GM21360 (cell line): Measurements from ENCODE around the gene GNA12.

Experiments
- ATAC-seq: cut with Tn5 transposase; IDR thresholded peaks from one replicate; pipeline ENCODE4 v1.9.1; 2021; ENCODE audit warnings: mild to moderate bottlenecking, moderate library complexity; ENCODE audit not compliant: unreplicated experiment

GNA12 gene, protein sequence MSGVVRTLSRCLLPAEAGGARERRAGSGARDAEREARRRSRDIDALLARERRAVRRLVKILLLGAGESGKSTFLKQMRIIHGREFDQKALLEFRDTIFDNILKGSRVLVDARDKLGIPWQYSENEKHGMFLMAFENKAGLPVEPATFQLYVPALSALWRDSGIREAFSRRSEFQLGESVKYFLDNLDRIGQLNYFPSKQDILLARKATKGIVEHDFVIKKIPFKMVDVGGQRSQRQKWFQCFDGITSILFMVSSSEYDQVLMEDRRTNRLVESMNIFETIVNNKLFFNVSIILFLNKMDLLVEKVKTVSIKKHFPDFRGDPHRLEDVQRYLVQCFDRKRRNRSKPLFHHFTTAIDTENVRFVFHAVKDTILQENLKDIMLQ

DNA sequence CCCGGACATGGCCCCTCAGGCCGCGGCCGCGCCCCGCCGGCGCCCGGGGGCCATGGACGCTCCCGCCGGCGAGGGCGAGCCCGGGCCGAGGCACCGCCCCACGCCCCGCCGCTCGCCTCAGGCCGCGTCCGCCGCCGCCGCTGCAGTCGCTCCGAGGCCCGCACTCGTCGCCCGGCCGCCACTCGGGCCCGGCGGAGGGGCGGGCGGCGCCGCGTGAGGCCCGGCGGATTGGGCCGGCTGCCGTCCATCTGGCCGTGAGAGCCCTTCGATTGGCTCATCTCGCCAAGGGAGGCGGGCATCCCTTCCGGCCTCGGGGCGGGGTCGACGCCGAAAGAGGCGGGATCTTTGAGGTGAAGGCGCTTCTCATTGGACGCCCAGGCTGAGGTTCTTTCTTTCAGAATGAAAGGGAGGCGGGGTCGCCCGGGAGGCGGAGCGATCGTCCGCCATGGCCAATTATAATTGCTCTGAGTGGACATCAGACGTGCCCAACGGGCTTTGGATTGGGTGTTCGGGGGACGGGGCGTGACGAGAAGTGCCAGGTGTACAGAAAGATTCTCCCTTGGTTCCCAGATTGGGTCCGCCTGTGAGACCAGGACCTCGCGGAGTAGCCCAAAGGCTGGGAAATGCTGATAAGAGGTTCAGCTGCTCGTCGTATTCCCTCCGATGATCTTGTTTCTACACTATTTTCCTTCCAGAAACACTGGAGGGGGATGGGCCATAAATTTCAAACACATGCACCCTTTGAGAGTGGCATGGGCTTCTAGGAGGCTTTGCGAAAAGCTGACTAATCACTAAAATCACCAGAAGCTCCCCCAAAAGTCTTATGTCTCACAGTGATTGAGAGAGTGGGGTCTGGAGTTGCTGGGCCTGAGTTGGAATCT, at the start of gene GNA12:
Gene GNA12, minus strand, starts transcription at position 156 of the 881 bp plus-strand sequence. Its CDS starts 147 bp downstream, at position 9.
- peak; percentile 95 for ATAC-seq

DNA sequence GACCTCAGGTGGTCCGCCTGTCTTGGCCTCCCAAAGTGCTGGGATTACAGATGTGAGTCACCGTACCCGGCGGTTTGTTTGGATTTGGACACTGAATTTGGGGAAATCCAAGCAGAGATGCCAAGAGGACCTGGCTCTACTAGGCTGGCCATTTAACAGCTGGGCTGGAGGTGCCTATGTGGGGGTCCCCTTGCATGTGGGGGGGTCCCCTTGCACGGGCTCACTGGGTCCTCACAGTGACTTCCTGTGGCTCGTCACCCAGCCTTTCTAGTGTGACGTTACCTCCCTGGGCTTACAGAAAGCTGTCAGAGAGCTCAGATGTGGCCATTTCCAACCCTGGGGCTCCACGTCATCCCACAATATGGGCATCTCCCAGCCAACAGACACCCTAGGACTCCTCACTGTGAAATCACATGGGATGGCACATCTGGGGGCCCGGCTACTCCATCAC, 49.3 kb upstream of the GNA12 start:
- no peak for ATAC-seq

DNA sequence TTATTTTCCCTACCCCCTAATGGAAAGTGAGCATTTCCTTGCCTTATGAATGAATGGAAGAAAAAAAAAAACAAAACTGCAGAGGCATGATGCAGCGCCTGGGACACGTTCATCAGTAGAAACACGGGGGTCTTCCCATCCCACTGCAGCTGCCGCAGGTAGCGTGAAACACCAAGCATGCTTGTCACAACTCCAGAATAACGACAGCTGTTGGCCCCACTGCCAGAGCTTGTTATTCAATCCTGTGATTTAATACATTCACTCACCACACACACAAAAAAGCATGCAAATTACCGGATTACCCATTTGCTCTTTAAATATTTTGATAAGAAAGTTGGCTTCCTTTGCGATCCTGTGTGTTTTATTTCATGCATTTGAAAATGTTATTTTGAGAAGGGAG, 48.4 kb upstream of the GNA12 start:
- ATAC-seq: no peak

DNA sequence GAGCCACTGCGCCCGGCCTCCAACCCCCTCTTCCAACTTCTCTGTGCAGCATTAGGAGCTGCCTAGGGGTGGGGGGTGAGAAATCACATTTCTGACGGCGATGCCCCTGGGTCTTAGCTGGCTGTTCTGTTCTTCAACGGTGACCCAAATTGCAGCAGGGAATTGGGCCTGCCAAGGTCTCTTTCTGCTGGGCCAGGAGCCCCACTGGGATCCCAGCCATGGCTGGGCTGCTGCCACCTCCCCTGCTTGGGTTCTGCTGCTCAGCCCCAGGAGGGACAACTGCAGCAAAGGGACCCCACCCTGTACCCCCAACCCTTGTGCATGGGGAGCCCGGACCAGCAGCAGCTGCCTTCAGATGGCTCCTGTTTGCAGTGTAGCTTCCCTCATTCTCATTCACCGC, 43.7 kb upstream of the GNA12 start:
- ATAC-seq: no peak

DNA sequence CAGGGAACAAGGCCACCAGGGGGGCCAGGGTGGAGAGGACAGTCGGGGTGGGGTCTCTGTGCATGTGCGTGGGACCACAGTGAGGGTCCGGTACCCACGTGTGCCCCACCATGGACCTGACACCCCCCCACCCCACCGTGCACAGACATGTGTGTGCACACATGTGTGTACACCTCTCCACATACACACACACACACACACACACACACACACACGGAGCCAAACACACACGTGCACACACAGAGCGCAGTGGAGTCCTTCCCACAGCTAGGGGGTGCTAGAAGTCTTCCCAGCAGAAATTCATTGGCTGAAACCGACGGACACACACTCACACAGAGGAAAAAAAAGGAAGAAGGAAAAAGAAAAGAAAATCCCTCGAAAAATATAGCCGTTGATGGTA, 42.8 kb upstream of the GNA12 start:
- no peak for ATAC-seq

DNA sequence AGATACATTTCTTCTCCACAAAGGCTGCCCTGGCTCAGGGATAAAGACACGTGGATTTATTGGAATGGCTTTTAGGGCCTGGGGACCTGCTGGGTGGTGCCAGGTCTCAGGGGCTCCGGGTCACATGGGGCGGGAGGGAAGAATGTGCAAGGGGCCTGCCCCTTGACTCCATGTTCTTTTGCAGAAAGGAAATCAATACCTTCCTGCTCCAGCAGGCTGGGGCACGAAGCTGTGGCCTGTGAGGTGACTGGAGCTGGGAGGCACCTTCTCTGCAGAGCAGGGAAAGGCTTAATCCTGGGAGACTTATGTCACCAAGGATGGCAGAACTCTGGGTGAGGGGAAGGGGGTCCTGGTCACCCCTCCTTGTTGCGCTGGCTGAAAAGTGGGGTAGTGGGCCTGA, 42.3 kb upstream of the GNA12 start:
- no peak for ATAC-seq

DNA sequence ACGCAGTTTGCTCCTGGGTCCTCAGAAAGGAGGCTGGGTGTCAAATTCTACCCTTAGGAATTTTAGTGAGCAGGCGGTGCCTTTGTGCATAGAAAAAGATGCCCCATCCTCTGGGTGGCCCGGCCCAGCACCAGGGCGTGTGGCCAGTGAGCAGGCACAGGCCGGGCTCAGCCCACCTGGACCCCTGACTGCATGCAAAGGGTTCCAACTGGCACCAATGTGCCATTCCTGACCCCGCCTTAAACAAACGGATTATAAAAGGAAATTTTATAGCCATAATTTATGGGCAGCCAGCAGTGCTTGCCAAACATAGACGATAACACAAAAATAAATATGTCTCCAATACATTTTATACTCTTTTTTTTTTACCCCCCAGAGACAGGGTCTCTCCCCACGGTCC, 40.1 kb upstream of the GNA12 start:
- ATAC-seq: no peak

DNA sequence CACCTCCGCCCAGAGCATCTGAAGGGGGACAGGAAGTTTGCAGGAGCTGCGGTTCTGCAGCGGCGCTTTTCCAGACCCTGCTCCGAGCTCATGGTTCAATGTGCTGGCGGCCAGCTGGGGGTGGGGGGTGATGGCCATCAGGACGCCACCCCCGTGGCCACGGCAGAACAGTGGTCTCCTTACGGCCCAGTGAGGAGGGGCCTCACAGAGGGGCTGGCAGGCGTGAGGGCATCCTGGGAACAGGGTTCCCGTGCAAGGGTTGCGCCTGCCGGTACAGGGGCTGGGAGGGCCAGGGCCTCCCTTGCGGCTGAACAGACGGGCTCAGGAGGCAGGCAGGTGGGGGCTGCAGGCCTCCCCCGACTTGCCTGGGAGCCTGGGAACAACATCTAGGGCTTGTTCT, 39.0 kb upstream of the GNA12 start:
- ATAC-seq: no peak

DNA sequence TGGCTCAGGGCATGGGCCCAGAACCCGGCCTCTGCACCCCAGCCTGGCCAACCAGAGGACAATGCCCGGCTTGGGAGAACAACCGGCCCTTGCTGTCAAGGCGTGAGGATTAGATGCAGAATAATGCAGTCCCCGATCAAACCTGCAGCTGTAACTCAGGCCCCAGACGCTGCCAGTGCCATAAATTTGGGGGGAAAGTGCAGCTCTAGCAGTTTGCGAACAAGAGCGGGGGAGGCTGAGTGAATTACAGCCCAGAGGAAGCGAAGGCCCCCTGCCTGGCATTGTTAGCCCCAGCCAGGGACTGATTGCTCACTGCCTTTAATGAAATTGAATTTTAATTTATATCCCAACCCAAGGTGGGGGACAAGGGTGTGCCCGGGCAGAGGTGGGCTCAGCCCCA, 38.0 kb upstream of the GNA12 start:
- no peak for ATAC-seq

DNA sequence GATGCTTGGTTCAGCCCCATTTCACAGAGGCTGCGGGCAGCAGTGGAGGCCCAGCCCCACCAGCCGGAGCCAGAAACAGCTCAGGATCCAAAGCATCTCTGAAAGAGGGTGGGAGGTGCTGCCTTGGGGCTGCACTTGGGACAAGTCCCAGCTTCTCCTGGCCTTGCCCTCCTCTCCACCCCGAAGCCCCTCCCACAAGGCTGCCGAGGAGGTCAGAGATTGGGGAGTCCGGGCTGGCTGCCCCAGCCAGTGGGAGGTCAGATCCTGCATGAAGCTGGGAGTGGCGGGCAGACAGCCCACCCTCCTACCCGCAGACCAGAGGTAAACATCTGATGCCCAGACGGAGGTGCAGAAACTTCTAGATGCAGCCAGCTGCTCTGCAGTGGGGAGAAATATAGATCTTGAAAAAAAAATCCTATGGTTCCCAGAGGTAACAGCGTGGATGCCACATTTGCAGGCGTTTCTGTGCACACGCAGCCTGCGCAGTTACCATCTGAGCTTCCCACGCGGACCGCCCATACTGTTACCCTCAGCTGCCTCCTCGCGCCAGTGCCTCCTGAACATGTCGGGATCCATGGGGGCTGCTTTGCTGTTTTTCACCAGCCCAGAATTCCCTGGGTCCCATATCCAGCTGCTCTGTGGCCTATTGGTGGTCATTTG, 36.9 kb upstream of the GNA12 start:
- ATAC-seq: no peak

DNA sequence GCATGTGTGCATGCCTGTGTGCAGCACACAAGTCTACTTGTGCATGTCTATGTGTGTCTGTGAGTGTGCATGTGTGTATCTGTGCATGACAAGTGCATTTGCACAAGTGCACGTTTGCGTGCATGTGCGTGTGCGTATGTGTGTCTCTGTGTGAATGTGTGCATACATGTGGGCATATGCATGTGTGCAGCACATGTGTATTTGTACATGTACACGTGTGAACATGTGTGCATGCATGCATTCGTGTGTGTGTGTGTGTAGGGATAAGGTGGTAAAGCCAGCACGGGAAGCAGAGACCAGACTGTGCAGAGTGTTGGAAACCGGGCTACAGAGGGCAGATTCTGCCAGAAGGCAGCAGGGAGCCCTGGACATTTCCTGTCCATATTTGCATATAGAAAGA, 35.9 kb upstream of the GNA12 start:
- no peak for ATAC-seq

DNA sequence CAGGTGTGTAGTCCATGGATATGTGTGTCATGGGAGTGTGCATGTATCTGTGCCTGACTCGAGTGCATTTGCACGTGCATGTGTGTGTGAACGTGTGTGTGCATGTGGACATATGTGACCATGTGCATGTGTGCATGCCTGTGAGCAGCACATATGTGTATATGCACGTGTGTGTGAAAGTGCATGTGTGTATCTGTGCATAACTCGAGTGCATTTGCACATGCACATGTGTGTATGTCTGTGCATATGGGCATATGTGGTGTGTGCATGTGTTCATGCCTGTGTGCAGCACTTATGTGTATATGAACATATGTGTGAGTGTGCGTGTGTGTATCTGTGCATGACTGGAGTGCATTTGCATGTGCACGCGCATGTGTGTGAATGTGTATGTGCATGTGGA, 35.2 kb upstream of the GNA12 start:
- no peak for ATAC-seq

DNA sequence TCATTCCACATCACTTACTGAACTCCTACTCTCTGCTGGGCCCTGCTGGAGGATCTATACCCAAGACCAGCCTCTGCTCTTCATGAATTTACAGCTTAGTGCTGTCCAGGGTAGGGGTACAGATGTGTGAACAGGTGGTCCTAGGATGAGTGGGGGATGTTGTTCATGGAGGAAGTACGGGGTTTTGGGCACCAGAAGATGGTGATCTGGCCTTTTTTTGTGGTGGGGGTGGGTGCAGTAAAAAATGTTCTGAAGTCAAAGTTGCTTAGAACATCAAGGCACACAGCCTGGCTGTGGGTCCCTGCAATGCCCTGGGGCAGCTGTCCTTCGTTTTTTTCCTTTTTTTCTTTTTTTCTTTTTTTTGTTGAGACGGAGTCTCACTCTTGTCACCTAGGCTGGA, 34.2 kb upstream of the GNA12 start:
- ATAC-seq: no peak

DNA sequence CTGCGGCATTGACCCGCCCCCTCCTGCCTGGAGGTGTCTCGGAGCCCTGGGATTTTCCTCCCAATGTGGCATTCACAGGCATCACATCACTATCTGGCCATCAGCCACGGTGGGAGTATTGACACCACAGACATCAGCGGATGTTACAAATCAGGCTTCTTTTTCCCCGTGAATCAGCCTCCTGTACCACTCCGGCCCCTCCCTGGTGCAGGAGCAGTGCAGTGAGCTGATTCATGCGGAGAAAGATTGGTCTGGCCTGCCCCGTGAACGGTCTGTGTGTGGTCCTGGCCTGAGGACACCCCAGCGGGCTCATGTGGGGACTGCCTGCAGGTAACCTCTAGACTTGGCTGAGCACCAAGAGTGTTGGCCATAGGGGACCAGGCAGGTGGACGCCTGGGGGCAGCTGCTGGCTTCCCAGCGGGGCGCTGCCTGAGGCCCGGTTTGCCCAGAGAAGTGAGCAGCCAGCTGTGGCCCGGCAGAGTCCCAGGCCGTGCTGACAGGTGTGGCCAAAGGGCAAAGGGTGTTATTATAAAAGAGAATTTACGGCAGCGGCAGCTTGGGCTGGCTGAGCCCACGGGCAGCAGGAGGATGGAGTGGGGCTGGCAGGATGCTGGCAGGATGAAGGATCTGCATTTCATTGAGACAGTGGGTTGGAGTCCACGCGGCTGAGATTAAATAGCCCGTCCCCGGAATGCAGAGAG, 32.1 kb upstream of the GNA12 start:
- no peak for ATAC-seq

DNA sequence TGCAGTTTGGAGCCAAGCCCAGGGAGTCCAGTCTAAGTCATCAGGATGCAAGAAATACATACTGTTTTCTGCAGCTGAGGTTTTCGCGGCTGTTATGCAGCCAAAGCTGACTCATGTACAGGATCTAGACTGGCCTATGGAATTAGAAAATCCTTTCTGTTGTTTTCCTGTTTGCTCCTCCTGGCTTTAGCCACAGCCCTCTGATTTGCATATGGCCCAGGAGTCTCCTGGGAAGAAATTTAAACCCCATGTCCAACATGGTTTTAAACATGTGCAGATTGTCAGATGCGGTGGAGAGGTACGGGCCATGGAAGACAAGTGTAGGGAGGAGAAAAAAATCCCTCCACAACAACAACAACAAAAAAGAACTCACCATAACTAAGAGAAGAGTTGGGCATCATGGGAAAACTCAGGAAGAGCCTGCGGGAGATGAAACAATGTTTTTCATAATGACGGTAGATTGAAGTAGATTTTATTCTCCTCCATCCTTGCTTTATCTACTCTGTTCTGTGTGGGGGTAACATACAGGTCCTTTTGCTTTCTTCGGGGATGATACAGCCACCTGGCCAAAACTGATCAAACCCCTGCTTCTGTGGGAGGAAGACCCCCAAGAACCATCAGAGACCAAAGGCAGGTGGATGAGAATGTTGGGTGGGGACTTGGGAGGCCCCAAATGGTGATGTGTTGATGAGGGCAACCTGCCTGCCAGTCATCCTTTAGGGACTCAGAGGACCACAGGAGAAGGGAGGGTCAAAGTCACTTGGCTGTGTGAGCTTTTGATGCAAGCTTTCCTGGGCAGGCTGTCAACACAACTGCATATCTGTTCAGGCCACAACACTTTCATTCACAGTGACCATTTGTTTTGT, 29.8 kb upstream of the GNA12 start:
- no peak for ATAC-seq

DNA sequence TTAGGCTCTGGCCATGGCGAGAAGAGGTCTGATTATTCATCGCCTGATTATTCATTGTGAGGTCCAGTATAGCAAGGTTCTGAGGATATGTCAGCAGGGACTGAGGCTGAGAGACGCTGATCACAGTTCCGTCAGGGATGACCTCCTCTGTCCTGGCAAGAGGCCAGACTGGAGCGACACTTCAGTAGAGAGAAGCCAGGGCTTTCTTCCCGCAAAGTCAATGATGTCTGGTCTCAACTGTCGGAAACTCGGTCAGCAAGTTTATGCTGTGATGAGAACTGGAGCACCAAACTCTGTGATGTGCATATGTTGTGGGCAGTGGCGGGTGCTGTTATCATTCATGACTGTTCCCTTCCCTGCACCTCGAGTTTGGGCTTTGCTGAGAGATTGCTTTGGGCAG, 29.0 kb upstream of the GNA12 start:
- no peak for ATAC-seq

DNA sequence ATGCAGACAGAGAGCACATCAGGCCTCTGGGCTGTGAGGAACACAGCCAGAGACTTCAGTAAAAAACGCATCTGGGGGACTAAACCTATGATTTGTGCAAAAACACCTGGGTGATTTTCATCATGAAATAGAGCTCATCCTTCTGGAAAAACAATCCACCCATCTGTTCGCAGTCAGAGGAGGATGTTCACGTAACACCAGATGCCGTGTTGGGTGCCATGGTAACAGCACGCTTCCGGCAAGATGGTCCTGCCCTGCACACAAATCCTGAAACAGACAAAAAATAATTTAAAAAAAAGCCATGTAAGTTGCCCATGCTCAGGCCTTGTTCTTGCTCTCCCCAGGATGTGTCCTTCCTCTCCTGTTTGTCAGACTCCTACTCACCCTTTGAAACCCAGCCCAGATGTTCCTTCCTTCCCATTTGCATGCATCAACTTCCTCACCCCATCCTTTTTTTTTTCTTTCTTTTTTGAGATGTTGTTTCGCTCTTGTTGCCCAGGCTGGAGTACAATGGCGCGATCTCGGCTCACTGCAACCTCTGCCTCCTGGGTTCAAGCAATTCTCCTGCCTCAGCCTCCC, 28.3 kb upstream of the GNA12 start:
- ATAC-seq: no peak

DNA sequence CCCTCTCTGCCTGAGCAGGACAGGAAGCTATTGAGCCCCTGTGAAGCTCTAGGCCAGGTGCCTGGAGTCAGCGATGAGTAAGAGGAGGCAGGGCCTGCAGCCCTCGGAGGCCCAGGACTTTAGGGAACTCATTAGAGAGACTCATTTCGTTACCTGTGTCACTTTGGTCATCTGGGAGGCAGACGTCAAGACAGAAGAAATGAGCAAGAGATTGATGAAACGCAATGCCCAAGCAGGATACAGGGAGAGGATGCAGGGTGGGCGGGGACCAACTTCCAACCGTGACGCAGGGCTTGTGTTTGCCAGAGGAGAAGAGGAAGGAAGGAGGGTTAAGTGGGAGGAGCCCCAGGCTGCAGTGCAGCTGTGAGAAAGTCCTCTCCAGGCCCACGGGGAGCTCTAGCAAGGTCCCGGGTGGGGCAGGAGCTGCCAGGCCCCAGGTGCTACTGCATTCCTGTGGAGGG, 26.4 kb upstream of the GNA12 start:
- no peak for ATAC-seq

DNA sequence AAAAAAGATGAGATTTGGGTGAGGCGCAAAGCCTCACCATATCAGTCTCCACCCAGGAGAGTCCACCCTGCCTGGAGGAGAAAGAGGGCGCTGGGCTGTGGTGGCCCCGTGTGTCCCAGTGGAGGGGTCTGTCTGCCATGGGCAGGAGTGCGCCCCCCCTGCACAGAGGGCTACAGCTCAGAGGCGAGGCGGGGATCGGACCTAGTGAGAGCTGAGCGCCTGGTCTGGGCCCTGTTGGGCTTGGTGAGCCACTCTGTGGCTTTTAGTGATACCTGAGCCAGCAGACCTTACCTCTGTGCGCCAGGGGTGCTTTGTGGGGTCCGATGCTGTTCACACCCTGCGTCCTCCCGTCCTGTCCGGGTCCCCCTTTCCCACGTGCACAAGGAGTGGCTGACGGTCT, 25.9 kb upstream of the GNA12 start:
- no peak for ATAC-seq

DNA sequence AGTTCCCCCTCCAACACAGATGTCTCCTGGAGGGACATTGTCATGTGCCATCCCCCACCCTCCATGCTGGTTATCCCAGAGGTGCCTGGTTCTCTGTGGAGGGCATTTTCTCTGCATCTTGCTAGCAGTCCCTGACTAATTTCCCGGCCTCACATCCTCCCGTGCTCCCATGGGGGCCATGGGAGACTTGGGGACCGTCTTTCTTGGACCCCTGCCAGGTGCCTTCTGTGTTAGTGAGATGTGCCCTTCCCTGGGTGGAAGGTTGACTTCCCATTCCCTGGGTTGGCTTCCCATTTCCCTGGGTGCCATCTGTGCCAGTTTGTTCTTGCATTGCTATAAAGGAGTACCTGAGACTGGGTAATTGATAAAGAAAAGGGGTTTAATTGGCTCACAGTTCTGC, 22.5 kb upstream of the GNA12 start:
- ATAC-seq: no peak
